Suprapubic skin (tissue), 4 donors: ENCODE results near the gene FBXO48.

ENCODE experiments used
- CTCF ChIP-seq, 2 donors: fragments of 200-600 bp in 1 of 2; fragments of 450-650 bp in 1 of 2; sonication (generic) in 1 of 2; IDR thresholded peaks; one replicate each; pipeline ENCODE4 v1.5.1; 2016 to 2019; ENCODE audit warnings: antibody characterized with exemption in 2 of 2, mild to moderate bottlenecking in 1 of 2, moderate library complexity in 1 of 2
- POLR2A ChIP-seq, 2 donors: fragments of 450-650 bp; IDR thresholded peaks; one replicate each; pipeline ENCODE4 v1.6.1; 2017; ENCODE audit warnings: antibody characterized with exemption in 2 of 2, mild to moderate bottlenecking in 2 of 2, moderate library complexity in 2 of 2
- POLR2AphosphoS5 ChIP-seq, 3 donors: sonication (generic); formaldehyde crosslinking; IDR thresholded peaks; one replicate each; pipeline ENCODE4 v1.6.1; 2017; ENCODE audit warnings: antibody characterized with exemption in 3 of 3

- TF ChIP-seq POLR2AphosphoS5 (IDR thresholded peaks at IDR 0.05) = no peak
- TF ChIP-seq CTCF (IDR thresholded peaks at IDR 0.05) = no peak
- TF ChIP-seq POLR2A (IDR thresholded peaks at IDR 0.05) = no peak
Observed at GRCh38 chr2:68465081-68465916, 1.8 kb downstream of the FBXO48 start.
